Right renal pelvis (tissue), 4 donors: ENCODE results near the gene HCN1. TPM values are rescaled to one million over a fixed set of nuclear protein-coding genes. Genes with fewer than 3 reads are reported as not detected.

ENCODE experiments used
- DNase-seq, 4 donors: peaks; one replicate each; pipeline ENCODE4 v3.0.0-alpha.2; 2013; ENCODE audit warnings: low read depth in 4 of 4, low spot score in 3 of 4, missing footprints in 1 of 4
- polyA plus RNA-seq, 4 donors: library from polyadenylated mRNA; unstranded; fragments of 120-200 nt; gene quantifications; one replicate each; pipeline ENCODE4 v1.2.1, GENCODE V29; 2013; ENCODE audit not compliant: insufficient read length in 4 of 4

Gene HCN1
- polyA plus RNA-seq: under 1 TPM; 0.01 to 0.08 (median 0.05) TPM

- peak; percentile 41 to 59 (median 59) for DNase-seq
Observed at GRCh38 chr5:45696206-45696836, at the start of gene HCN1. Gene HCN1 (minus strand): TSS chr5:45696380.

- DNase-seq: no peak
Observed at GRCh38 chr5:45741110-45741509, 44.9 kb upstream of the HCN1 start.

- no peak for DNase-seq
Observed at GRCh38 chr5:45737153-45737552, 41.0 kb upstream of the HCN1 start.

- no peak for DNase-seq
Observed at GRCh38 chr5:45725537-45725936, 29.4 kb upstream of the HCN1 start.

- DNase-seq: no peak
Observed at GRCh38 chr5:45697201-45697600, 1.0 kb upstream of the HCN1 start.

GRCh38 chr5:45695804-45696156, 400 bp downstream of the HCN1 start:
- no peak for DNase-seq

GRCh38 chr5:45694971-45695803, 993 bp downstream of the HCN1 start:
- no peak for DNase-seq

GRCh38 chr5:45694255-45694814, 1.8 kb downstream of the HCN1 start:
- DNase-seq: peak in 2 of 4 donors; percentile 6 to 9

GRCh38 chr5:45692481-45692880, 3.7 kb downstream of the HCN1 start:
- DNase-seq: no peak

- no peak for DNase-seq
Observed at GRCh38 chr5:45691656-45692055, 4.5 kb downstream of the HCN1 start.

GRCh38 chr5:45687701-45688100, 8.5 kb downstream of the HCN1 start:
- no peak for DNase-seq

GRCh38 chr5:45686620-45687019, 9.6 kb downstream of the HCN1 start:
- no peak for DNase-seq

- DNase-seq: no peak
Observed at GRCh38 chr5:45684118-45684517, 12.1 kb downstream of the HCN1 start.

- no peak for DNase-seq
Observed at GRCh38 chr5:45680950-45681349, 15.2 kb downstream of the HCN1 start.

- DNase-seq: no peak
Observed at GRCh38 chr5:45677524-45677923, 18.7 kb downstream of the HCN1 start.

GRCh38 chr5:45672271-45672670, 23.9 kb downstream of the HCN1 start:
- DNase-seq: no peak

GRCh38 chr5:45648744-45649143, 47.4 kb downstream of the HCN1 start:
- DNase-seq: no peak

GRCh38 chr5:45643056-45643455, 53.1 kb downstream of the HCN1 start:
- no peak for DNase-seq

- no peak for DNase-seq
Observed at GRCh38 chr5:45642370-45642769, 53.8 kb downstream of the HCN1 start.

GRCh38 chr5:45639040-45639439, 57.1 kb downstream of the HCN1 start:
- no peak for DNase-seq

GRCh38 chr5:45627076-45627656, 69.0 kb downstream of the HCN1 start:
- no peak for DNase-seq
